IPS-NIHi7 (cell line): Measurements from ENCODE around the gene PLXNB3.
"Not testable (repeated sequence)": the region's sequence is repeated elsewhere in the genome, so short reads cannot be mapped to it uniquely, and the experiment has no call there.

ENCODE experiments used
- DNase-seq: peaks from one replicate; pipeline ENCODE4 v3.0.0; 2012; ENCODE audit warnings: mixed read lengths; ENCODE audit errors: extremely low spot score

Gene PLXNB3

GRCh38 chrX:153814591-153815315 is 50.7 kb downstream of the PLXNB3 start:
- DNase-seq = no peak

- DNase-seq = no peak
These were observed 53.0 kb downstream of the PLXNB3 start for GRCh38 chrX:153816831-153817690.

- not testable (repeated sequence) for DNase-seq
These were observed 54.0 kb downstream of the PLXNB3 start for GRCh38 chrX:153818064-153818463.

- peak; percentile 75 for DNase-seq
These were observed 54.7 kb downstream of the PLXNB3 start for GRCh38 chrX:153818571-153819383.

- no peak for DNase-seq
These were observed 55.5 kb downstream of the PLXNB3 start for GRCh38 chrX:153819384-153820040.

GRCh38 chrX:153820601-153821000 is 56.6 kb downstream of the PLXNB3 start:
- DNase-seq = no peak

- DNase-seq = no peak
These were observed 57.0 kb downstream of the PLXNB3 start for GRCh38 chrX:153821066-153821465.

- no peak for DNase-seq
These were observed 60.3 kb downstream of the PLXNB3 start for GRCh38 chrX:153824348-153824747.

- no peak for DNase-seq
These were observed 61.0 kb downstream of the PLXNB3 start for GRCh38 chrX:153825042-153825441.
